GM19372 (cell line): ENCODE data around the gene CDH13.

Experiments
- ATAC-seq: cut with Tn5 transposase; IDR thresholded peaks from one replicate; pipeline ENCODE4 v1.9.1; 2021; ENCODE audit warnings: mild to moderate bottlenecking, low read depth, moderate library complexity; ENCODE audit not compliant: unreplicated experiment

The CDH13 gene

GRCh38 chr16:83793179-83793578 lies 1166.4 kb downstream of the CDH13 start:
- no peak for ATAC-seq

DNA sequence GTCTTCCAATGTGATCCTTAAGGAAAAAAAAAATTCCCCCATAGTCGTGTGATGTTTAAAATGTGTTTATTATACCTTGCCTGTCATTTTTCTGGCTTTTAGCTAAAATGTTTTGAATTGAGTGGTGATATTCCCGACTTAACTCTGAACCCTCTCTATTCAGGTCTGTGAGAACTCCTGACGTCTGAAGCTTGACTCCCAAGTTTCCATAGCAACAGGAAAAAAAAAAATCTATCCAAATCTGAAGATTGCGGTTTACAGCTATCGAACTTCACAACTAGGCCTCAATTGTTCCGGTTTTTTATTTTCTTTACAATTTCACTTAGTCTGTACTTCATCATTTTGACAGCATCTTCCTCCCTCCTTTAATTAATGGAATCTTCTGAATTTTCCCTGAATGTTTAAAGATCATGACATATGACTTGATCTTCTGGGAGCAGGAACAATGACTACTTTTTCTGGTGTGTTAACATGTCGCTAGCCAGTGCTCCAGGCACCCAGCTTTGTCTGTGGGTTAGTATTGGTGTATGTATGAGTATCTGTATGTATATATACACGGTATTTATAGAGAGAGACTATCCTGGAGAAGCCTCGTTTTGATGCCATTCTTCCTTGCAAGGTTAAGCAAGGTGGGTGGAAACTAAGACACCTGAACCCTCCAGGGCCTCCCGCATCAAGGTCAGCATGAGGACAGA lies 1168.2 kb downstream of the CDH13 start:
- no peak for ATAC-seq

- ATAC-seq = no peak
Measured at GRCh38 chr16:83797013-83797412, 1170.2 kb downstream of the CDH13 start.

GRCh38 chr16:83799336-83799735 lies 1172.6 kb downstream of the CDH13 start:
- ATAC-seq = no peak

GRCh38 chr16:83802135-83802534 lies 1175.4 kb downstream of the CDH13 start:
- no peak for ATAC-seq

DNA sequence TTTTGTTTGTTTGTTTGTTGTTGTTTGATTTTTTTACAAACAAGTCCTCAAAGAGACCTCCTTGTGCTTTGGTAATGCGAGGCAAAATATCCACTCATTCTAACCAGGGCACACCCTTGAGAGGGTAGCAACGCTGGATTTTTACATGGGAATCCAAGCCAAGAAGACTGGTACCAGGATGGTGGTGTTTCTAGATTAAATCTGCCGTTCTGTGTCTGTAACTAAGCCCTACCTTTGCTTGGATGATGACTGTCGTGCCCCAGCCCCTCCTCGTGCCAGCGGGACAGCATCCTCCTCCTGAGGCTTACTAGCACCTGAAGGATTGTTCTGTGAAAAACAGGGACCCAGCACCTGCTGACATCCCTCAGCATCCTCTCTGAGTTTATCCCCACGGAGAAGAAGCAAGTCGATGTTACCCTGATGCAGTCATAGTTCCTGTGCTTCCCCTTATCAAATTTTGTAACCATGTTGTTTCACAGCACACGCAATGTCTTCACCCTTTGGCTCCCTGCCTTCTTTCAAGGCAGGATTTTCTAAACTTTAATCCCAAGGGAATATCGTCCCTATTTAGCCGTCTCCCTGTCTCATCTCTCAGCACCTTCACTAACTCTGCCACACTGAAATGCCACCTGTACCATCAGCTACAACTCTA lies 1175.9 kb downstream of the CDH13 start:
- ATAC-seq = no peak

DNA sequence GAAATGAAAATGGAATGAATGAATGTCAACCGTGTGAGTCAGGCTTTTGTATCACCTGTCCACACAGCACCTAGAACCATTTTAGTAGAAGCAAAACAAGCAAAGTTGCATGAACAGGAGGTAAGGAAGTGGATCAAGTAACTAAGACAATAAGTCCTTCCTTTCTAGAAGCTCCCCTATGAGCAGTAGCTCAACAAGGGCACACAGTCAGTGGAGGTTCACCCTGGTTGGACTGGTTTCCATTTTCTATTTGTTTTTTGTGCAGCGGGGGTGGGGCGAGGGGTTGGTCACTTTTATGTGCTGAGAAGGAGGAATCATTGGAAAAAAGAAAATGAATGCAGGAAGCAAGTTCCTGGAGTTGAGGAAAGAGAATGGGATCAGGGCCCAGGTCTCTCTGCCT lies 1177.0 kb downstream of the CDH13 start:
- no peak for ATAC-seq

- ATAC-seq = no peak
Measured at GRCh38 chr16:83804366-83804765, 1177.6 kb downstream of the CDH13 start.

- ATAC-seq = no peak
Measured at GRCh38 chr16:83806036-83806435, 1179.3 kb downstream of the CDH13 start.

GRCh38 chr16:83806731-83807130 lies 1180.0 kb downstream of the CDH13 start:
- ATAC-seq = no peak

GRCh38 chr16:83807327-83807709 lies 1180.5 kb downstream of the CDH13 start:
- ATAC-seq = no peak

DNA sequence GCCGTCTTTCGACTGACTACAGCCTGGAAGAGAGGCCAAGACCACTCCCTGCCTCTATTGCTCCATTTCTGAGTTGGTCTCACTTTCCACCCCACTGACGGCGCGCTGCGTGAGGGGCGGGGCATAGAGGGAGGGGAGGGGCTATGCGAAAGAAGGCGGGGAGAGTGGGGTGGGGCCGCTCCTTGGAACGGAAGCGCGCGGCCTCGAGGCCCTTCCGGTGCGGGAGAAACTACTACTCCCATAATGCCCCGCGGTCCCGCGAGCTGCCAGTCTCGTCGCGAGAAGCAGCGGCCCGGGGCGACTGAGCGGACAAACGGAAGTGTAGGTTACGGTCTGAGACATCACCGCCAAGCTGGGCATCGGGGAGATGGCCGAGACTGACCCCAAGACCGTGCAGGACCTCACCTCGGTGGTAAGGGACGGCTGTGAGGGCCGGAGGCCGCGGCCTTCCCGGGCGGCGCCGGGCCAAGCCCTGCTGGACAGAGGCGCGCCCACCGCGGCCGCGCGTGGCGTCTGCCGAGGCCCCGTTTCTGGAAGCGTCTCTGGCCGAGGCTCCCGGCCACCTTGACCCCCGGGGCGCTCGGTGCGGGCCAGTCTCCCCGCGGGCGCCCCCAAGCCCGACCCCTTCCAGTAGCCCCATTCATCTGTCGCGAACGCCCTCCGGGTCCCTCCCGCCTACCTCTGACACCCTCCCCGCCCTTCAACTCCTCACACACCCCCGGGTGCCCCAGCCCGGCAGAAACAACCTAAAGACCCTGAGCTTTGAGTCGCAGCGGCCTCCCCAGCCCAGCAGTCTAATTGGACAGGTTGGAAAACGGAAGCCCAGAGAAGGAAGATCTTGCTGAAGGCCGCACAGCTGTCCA lies 1181.2 kb downstream of the CDH13 start, which contains the start of gene HSBP1:
Gene HSBP1, plus strand, starts transcription at position 269 of the 863 bp plus-strand sequence. Its CDS starts 99 bp downstream, at position 368.
- ATAC-seq = peak; percentile 88

GRCh38 chr16:83808573-83809014 lies 1181.8 kb downstream of the CDH13 start:
- ATAC-seq = no peak

- ATAC-seq = no peak
Measured at GRCh38 chr16:83809092-83809491, 1182.3 kb downstream of the CDH13 start.

DNA sequence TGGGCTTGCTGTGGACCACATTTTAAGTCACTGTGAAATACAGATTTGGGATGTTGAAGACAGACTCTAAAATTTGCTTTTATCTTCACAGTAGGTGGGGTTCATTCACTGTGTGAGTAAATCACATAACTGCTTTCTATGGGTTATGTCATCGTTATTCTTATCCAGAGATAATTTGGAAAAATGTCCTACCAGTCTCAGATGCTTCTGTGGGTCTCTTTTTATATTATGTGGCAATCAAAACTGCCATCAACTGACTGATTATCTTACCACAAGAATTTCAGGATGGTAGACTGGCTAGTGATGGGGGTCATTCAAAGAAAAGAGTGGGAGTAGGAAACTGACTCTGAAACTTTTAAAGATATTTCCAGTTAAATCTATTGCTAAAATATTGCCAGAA lies 1184.1 kb downstream of the CDH13 start:
- no peak for ATAC-seq

DNA sequence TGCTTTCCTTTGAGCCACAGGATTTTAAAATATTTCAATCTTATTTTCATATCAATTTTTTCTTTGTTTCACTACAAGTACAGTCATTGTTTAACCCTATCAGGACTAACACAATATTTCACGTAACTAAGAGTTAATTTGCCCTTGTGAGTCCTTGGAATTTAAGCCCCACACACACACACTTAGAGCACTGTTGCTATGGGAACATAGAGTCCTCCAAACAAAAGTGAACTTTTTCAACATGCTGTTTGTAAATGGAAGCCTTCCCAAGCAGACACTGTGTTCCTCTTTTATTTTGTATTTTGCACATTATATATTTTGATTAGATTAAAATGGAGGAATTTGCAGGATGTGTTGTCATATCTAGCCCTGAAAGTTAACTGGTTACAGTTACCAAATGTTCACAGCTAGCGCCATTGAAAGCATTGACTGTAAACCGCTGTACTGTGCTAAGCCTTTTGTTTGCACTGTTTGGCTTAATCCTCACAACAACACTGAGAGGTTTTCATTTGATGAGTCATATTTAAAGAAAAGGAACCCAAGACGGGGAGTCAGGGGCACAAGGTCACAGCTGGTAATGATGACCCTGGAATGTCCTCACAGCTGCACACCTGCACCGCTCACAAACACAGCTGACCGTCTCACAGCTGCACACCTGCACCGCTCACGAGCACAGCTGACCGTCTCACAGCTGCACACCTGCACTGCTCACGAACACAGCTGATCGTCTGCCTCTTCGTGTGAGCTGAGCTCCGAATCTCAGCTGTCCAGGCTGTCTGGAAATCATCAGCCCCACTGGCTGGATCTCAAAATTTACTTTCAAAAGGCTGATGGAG lies 1187.3 kb downstream of the CDH13 start:
- ATAC-seq = peak; percentile 68

- ATAC-seq = no peak
Measured at GRCh38 chr16:83814659-83814985, 1187.9 kb downstream of the CDH13 start.

GRCh38 chr16:83817022-83817421 lies 1190.3 kb downstream of the CDH13 start:
- ATAC-seq = no peak

GRCh38 chr16:83818276-83818675 lies 1191.5 kb downstream of the CDH13 start:
- ATAC-seq = no peak

GRCh38 chr16:83819361-83819760 lies 1192.6 kb downstream of the CDH13 start:
- ATAC-seq = no peak
